ENCODE data around the gene RNU2-1. TPM values are rescaled to one million over a fixed set of nuclear protein-coding genes. Genes with fewer than 3 reads are reported as not detected.
"Not testable (repeated sequence)": the region's sequence is repeated elsewhere in the genome, so short reads cannot be mapped to it uniquely, and the experiment has no call there.

RNU2-1 gene
- total RNA-seq, 1 donor, result not detected

- TF ChIP-seq CTCF (IDR thresholded peaks at IDR 0.05; ENCODE audit: insufficient read depth, low read depth, low read length), result no peak
- no peak for DNase-seq (ENCODE audit: low read depth)
- peak overlapping the region; percentile 79 for H3K4me3 ChIP-seq (ENCODE audit: low read depth, low read length)
Observed at GRCh38 chr17:43210576-43210975, 23.2 kb downstream of the RNU2-1 start.

- not testable (repeated sequence) for H3K4me3 ChIP-seq (ENCODE audit: low read depth, low read length); DNase-seq (ENCODE audit: low read depth)
Observed at GRCh38 chr17:43203013-43203412, 30.8 kb downstream of the RNU2-1 start.

GRCh38 chr17:43200127-43200526, 33.6 kb downstream of the RNU2-1 start:
- no peak overlapping the region for H3K4me3 ChIP-seq (ENCODE audit: low read depth, low read length)
- DNase-seq (ENCODE audit: low read depth), result peak; percentile 1
- TF ChIP-seq CTCF (IDR thresholded peaks at IDR 0.05; ENCODE audit: insufficient read depth, low read depth, low read length), result no peak

GRCh38 chr17:43199633-43200032, 34.1 kb downstream of the RNU2-1 start:
- no peak overlapping the region for H3K4me3 ChIP-seq (ENCODE audit: low read depth, low read length)
- no peak for DNase-seq (ENCODE audit: low read depth)
- TF ChIP-seq CTCF (IDR thresholded peaks at IDR 0.05; ENCODE audit: insufficient read depth, low read depth, low read length), result no peak

- TF ChIP-seq CTCF (IDR thresholded peaks at IDR 0.05; ENCODE audit: insufficient read depth, low read depth, low read length), result no peak
- H3K4me3 ChIP-seq (ENCODE audit: low read depth, low read length), result no peak overlapping the region
- DNase-seq (ENCODE audit: low read depth), result no peak
Observed at GRCh38 chr17:43193251-43193650, 40.5 kb downstream of the RNU2-1 start.

GRCh38 chr17:43186656-43187055, 47.1 kb downstream of the RNU2-1 start:
- DNase-seq (ENCODE audit: low read depth); H3K4me3 ChIP-seq (ENCODE audit: low read depth, low read length): not testable (repeated sequence)

- DNase-seq (ENCODE audit: low read depth), result no peak
- no peak for TF ChIP-seq CTCF (IDR thresholded peaks at IDR 0.05; ENCODE audit: insufficient read depth, low read depth, low read length)
- H3K4me3 ChIP-seq (ENCODE audit: low read depth, low read length), result no peak overlapping the region
Observed at GRCh38 chr17:43183921-43184320, 49.9 kb downstream of the RNU2-1 start.

Small RNA genes within 50 kb of the gene (small RNA-seq; reads per million reads assigned to genes)
- gene RF00004, result not detected
- gene RNU2-1, result not detected

Other genes starting within 250 kb of the RNU2-1 start
- 1,005 and 1,254 TPM in 2 replicates for gene RPL27, start 235.6 kb downstream of the RNU2-1 start, total RNA-seq
- 31.5 and 34.5 TPM in 2 replicates for gene IFI35, start 227.2 kb downstream of the RNU2-1 start, total RNA-seq
- 207 and 320 TPM in 2 replicates for gene VAT1, start 211.6 kb downstream of the RNU2-1 start, total RNA-seq
- 0.97 and 1.3 TPM in 2 replicates for gene RND2, start 208.7 kb downstream of the RNU2-1 start, total RNA-seq
- 11.9 and 16.8 TPM in 2 replicates for gene BRCA1, start 108.6 kb downstream of the RNU2-1 start, total RNA-seq
- 79.9 and 135 TPM in 2 replicates for gene NBR1, start 62.8 kb downstream of the RNU2-1 start, total RNA-seq
- 11.0 and 11.7 TPM in 2 replicates for gene TMEM106A, start 22.1 kb downstream of the RNU2-1 start, total RNA-seq
- gene CCDC200, start 5.4 kb downstream of the RNU2-1 start, total RNA-seq, result not detected in 2 replicates
- 15.1 and 20.0 TPM in 2 replicates for gene ARL4D, start 165.0 kb upstream of the RNU2-1 start, total RNA-seq
- 44.1 and 47.5 TPM in 2 replicates for gene DHX8, start 250.0 kb upstream of the RNU2-1 start, total RNA-seq

Data from fibroblast of villous mesenchyme (primary cell).